GM23248 (cell line): ENCODE results near the gene KYAT1. TPM values are rescaled to one million over a fixed set of nuclear protein-coding genes. Genes with fewer than 3 reads are reported as not detected.

Source experiments
- DNase-seq: peaks from one replicate; pipeline ENCODE4 v3.0.0-alpha.2; 2015
- H2AFZ ChIP-seq: fragments of 200-600 bp; sonication (generic); 2 replicates; pipeline ENCODE4 v1.6.1; 2016; ENCODE audit warnings: antibody characterized with exemption
- H3F3A ChIP-seq: fragments of 200-600 bp; sonication (generic); 2 replicates; pipeline ENCODE4 v1.6.1; 2016; ENCODE audit warnings: mild to moderate bottlenecking, antibody characterized with exemption, mixed run types; ENCODE audit not compliant: insufficient read depth
- H3K27ac ChIP-seq: fragments of 200-600 bp; sonication (generic); 2 replicates; pipeline ENCODE4 v1.5.1; 2016; ENCODE audit warnings: mild to moderate bottlenecking
- H3K27me3 ChIP-seq: fragments of 200-600 bp; sonication (generic); replicated peaks from 2 replicates; pipeline ENCODE4 v1.6.1; 2016; ENCODE audit warnings: mild to moderate bottlenecking; ENCODE audit not compliant: insufficient read depth
- H3K36me3 ChIP-seq: fragments of 200-600 bp; sonication (generic); 2 replicates; pipeline ENCODE4 v1.6.1; 2016; ENCODE audit warnings: low read depth, mild to moderate bottlenecking
- H3K4me1 ChIP-seq: fragments of 200-600 bp; sonication (generic); 2 replicates; pipeline ENCODE4 v1.6.1; 2016; ENCODE audit warnings: mild to moderate bottlenecking; ENCODE audit not compliant: insufficient read depth
- H3K4me2 ChIP-seq: fragments of 200-600 bp; sonication (generic); one replicate; pipeline ENCODE4 v1.6.1; 2016; ENCODE audit warnings: mild to moderate bottlenecking; ENCODE audit not compliant: unreplicated experiment
- H3K4me3 ChIP-seq: fragments of 200-600 bp; sonication (generic); 2 replicates; pipeline ENCODE4 v1.5.1; 2016; ENCODE audit warnings: mild to moderate bottlenecking
- H3K79me2 ChIP-seq: fragments of 200-600 bp; sonication (generic); 2 replicates; pipeline ENCODE4 v1.6.1; 2016; ENCODE audit warnings: mild to moderate bottlenecking; ENCODE audit not compliant: insufficient read depth
- H3K9ac ChIP-seq: fragments of 200-600 bp; sonication (generic); 2 replicates; pipeline ENCODE4 v1.6.1; 2016; ENCODE audit warnings: mild to moderate bottlenecking
- H3K9me2 ChIP-seq: fragments of 200-600 bp; sonication (generic); 2 replicates; pipeline ENCODE4 v1.6.1; 2016; ENCODE audit warnings: mixed run types, mild to moderate bottlenecking, moderate library complexity; ENCODE audit not compliant: insufficient read depth
- H3K9me3 ChIP-seq: fragments of 200-600 bp; sonication (generic); one replicate; pipeline ENCODE4 v1.6.1; 2017; ENCODE audit warnings: low read depth
- H4K20me1 ChIP-seq: fragments of 200-600 bp; sonication (generic); 2 replicates; pipeline ENCODE4 v1.6.0; 2016; ENCODE audit not compliant: insufficient read depth
- EZH2 ChIP-seq: fragments of 200-600 bp; sonication (generic); IDR thresholded peaks from 2 replicates; pipeline ENCODE4 v1.6.1; 2018; ENCODE audit warnings: antibody characterized with exemption, mild to moderate bottlenecking; ENCODE audit not compliant: insufficient read depth, poor library complexity, severe bottlenecking
- EZH2phosphoT487 ChIP-seq: fragments of 200-600 bp; sonication (generic); IDR thresholded peaks from 2 replicates; pipeline ENCODE4 v1.6.1; 2018; ENCODE audit warnings: antibody characterized with exemption, moderate library complexity, mild to moderate bottlenecking, low read depth; ENCODE audit not compliant: insufficient read depth
- WGBS, 2 experiments: methylation state at CpG; one replicate each; pipeline ENCODE4 v1.1.6; 2015 to 2017; ENCODE audit warnings: low lambda C conversion rate in 2 of 2, low coverage in 1 of 2; ENCODE audit errors: missing lambda C conversion rate in 2 of 2; 5-methylcytosine and 5-hydroxymethylcytosine counted together
- in situ Hi-C: fragments of 300-500 bp; cut with MboI; formaldehyde crosslinking; loops from 2 replicates; pipeline ENCODE4 v1.15.0; 2020
- polyA plus RNA-seq: library from polyadenylated mRNA; unstranded; fragments of >200 nt; fragmentation: Nextera tagmentation; extraction: Ambion mirVana; gene quantifications from 2 replicates; pipeline ENCODE4 v1.2.1, GENCODE V29; 2016
- total RNA-seq: library from RNA; depleted of rRNA; stranded (reverse); fragments of >200 nt; shearing (Covaris generic); gene quantifications from 2 replicates; pipeline ENCODE4 v1.2.3, GENCODE V29; 2014

The KYAT1 gene
- total and polyA plus RNA-seq, 2 experiments from 2014 or later: 5.1 to 5.5 TPM

GRCh38 chr9:128835246-128836210, 46.2 kb downstream of the KYAT1 start:
- no peak overlapping the region for H3K27ac ChIP-seq
- H3K4me3 ChIP-seq: no peak overlapping the region
- no peak overlapping the region for H3K4me2 ChIP-seq
- TF ChIP-seq EZH2 (no peak), EZH2phosphoT487 (no peak)
- no peak overlapping the region for H3K9ac ChIP-seq
- H3K36me3 ChIP-seq: no peaks in the 10 kb centered on the region
- WGBS, 2 experiments: 94 to 96% methylated on average over 24 to 28 of the region's 28 CpGs
- H2AFZ ChIP-seq: no peak overlapping the region
- in situ Hi-C loops: no loop called here
- no peaks in the 10 kb centered on the region for H3K9me2 ChIP-seq
- H3K27me3 ChIP-seq: no peaks in the 10 kb centered on the region
- no peaks in the 10 kb centered on the region for H3K79me2 ChIP-seq
- no peak for DNase-seq
- no peaks in the 10 kb centered on the region for H4K20me1 ChIP-seq
- H3K9me3 ChIP-seq: no peaks in the 10 kb centered on the region
- H3F3A ChIP-seq: no peaks in the 10 kb centered on the region
- H3K4me1 ChIP-seq: no peaks in the 10 kb centered on the region

- no peak overlapping the region for H2AFZ ChIP-seq
- H3K9ac ChIP-seq: no peak overlapping the region
- no peaks in the 10 kb centered on the region for H3K36me3 ChIP-seq
- H4K20me1 ChIP-seq: no peaks in the 10 kb centered on the region
- peaks cover 6% of the 10 kb centered on the region for H3K79me2 ChIP-seq
- WGBS, 2 experiments: 92 to 97% methylated on average over 10 of the region's 10 CpGs
- no peak overlapping the region for H3K4me2 ChIP-seq
- no peak overlapping the region for H3K27ac ChIP-seq
- H3K4me3 ChIP-seq: no peak overlapping the region
- no peak for TF ChIP-seq EZH2phosphoT487
- no peak for TF ChIP-seq EZH2
- H3K9me2 ChIP-seq: no peaks in the 10 kb centered on the region
- H3K27me3 ChIP-seq: no peaks in the 10 kb centered on the region
- DNase-seq: no peak
- peaks cover 2% of the 10 kb centered on the region; the same call in 1 of the 2 replicates for H3K4me1 ChIP-seq
- in situ Hi-C loops: no loop called here
- no peaks in the 10 kb centered on the region for H3F3A ChIP-seq
- H3K9me3 ChIP-seq: no peaks in the 10 kb centered on the region
Measured at GRCh38 chr9:128833696-128834095, 48.1 kb downstream of the KYAT1 start.

- H3K27ac ChIP-seq: peak within 1 kb of the TSS; percentile 39
- 1 to 2% methylated on average over 53 to 56 of the region's 56 CpGs for WGBS, 2 experiments
Measured at GRCh38 chr9:128829477-128830251, 52.1 kb downstream of the KYAT1 start, which contains the start of gene SPOUT1. SPOUT1 (minus strand) TSS chr9:128829794; CDS start chr9:128829780, 14 bp downstream.

GRCh38 chr9:128828719-128829452, 52.9 kb downstream of the KYAT1 start:
- Histone ChIP-seq H3K4me2 (peak overlapping the region; percentile 93), H3K4me3 (peak overlapping the region; percentile 90), H3K27ac (peak overlapping the region; percentile 39), H3K27me3 (no peaks in the 10 kb centered on the region), H3K79me2 (peaks cover 17% of the 10 kb centered on the region), H3F3A (no peaks in the 10 kb centered on the region), H3K9me3 (no peaks in the 10 kb centered on the region), H3K4me1 (peaks cover 5% of the 10 kb centered on the region; the same call in 1 of the 2 replicates), H4K20me1 (no peaks in the 10 kb centered on the region), H3K9me2 (no peaks in the 10 kb centered on the region), H3K9ac (peak overlapping the region; percentile 84), H2AFZ (peak overlapping the region; percentile 83), H3K36me3 (no peaks in the 10 kb centered on the region)
- DNase-seq: peak; percentile 30
- in situ Hi-C loops: no loop called here
- TF ChIP-seq EZH2phosphoT487: no peak
- TF ChIP-seq EZH2: no peak
- 33 to 34% methylated on average over 18 of the region's 18 CpGs for WGBS, 2 experiments

More at GRCh38 chr9:128829477-128830251, 52.1 kb downstream of the KYAT1 start, which contains the start of gene SPOUT1:
- peaks cover 17% of the 10 kb centered on the region for H3K79me2 ChIP-seq
- H3K9me3 ChIP-seq: no peaks in the 10 kb centered on the region
- H3K36me3 ChIP-seq: no peaks in the 10 kb centered on the region
- in situ Hi-C loops: no loop called here
- H3K27me3 ChIP-seq: no peaks in the 10 kb centered on the region
- H4K20me1 ChIP-seq: no peaks in the 10 kb centered on the region
- peak within 1 kb of the TSS; percentile 93 for H3K4me2 ChIP-seq
- H3F3A ChIP-seq: no peaks in the 10 kb centered on the region
- peaks cover 5% of the 10 kb centered on the region; the same call in 1 of the 2 replicates for H3K4me1 ChIP-seq
- H3K4me3 ChIP-seq: peak within 1 kb of the TSS; percentile 90
- no peak for TF ChIP-seq EZH2phosphoT487
- TF ChIP-seq EZH2: no peak
- peak within 1 kb of the TSS; percentile 84 for H3K9ac ChIP-seq
- H2AFZ ChIP-seq: peak within 1 kb of the TSS; percentile 83
- H3K9me2 ChIP-seq: no peaks in the 10 kb centered on the region
- peak; percentile 97 for DNase-seq
